SW480 (cell line): ENCODE measurements around the gene TMEM63C.
A peak's percentile ranks its signal among the peaks of the same experiment; 100 is the strongest.

ENCODE experiments used
- DNase-seq: peaks from one replicate; pipeline ENCODE4 v3.0.0-alpha.2; 2016; ENCODE audit warnings: low spot score

Gene TMEM63C

GRCh38 chr14:77259025-77259715 lies 77.6 kb downstream of the TMEM63C start:
- no peak for DNase-seq

DNA sequence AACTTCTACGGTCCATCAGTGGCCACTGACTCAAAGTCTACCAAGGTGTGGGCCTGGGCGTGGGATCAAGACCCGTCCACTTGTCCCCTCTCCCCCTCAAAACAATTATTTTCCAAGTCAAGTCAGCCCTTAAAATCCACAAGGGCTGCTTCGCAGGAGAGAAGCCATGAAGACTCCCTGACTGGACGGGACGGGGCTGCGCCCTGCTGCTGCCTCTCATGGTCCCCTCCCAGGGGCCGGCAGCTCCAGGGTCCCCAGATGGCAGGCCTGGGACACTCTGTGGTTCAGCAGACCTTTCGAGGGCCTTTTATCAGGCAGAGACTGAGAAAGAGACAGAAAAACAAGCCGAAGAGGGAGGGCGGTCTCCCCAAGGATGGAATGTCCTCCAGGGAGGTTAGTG lies 78.6 kb downstream of the TMEM63C start:
- DNase-seq = no peak

DNA sequence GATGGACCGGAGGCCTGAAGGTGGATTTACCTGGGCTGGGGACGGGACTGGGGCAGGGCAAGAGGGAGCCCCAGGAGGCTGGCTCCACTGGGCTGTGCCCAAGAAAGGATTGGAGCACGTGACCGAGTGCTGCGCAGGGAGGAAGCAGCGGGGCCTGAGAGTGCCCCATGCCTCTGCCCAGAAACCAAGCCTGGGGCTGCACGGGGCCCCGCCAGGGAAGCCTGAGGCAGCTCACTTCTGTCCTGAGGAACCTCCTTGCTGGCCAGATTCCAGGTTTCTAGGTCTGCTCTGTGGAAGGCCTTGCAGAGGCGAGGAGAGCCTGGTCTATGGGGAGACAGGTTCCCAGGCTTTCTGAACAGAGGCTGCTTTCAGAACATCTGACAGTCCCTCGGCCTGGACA lies 79.0 kb downstream of the TMEM63C start:
- no peak for DNase-seq

DNA sequence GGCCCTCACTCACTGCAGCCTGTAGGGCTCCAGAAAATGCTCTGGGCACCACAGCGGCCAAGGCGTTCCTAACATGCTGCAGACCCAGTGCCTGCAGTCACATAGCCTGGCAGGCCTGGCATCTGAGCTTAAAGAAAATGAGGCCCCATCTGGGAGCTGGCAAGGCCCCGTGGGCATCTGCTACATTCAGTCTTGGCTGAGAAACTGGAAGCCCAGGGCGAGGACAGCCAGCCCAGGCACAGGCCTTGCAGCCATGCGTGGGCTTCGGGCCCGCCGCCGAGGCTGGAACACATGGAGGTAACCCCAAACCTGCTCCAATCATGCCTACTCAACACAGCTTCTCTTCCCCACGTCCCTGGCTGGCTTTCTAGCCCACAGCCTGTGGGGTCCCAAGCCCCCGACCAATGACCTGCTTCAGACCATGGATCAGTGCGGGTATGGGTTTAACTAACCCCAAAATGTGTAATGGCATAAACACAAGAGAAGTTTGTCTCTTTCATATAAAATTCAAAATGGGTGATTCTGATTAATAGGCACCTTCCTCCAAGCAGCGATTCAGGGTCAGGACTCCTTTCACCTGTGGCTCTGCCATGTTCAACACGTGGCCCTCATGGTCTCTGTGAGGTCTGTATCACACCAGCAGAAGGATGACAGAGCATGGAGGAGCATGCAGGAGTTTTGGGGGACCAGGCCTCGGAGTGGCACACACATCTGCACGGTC lies 83.0 kb downstream of the TMEM63C start:
- no peak for DNase-seq

- no peak for DNase-seq
Measured at GRCh38 chr14:77265187-77265515, 83.6 kb downstream of the TMEM63C start.

- no peak for DNase-seq
Measured at GRCh38 chr14:77265561-77266335, 84.2 kb downstream of the TMEM63C start.

- no peak for DNase-seq
Measured at GRCh38 chr14:77266336-77266735, 84.7 kb downstream of the TMEM63C start.

DNA sequence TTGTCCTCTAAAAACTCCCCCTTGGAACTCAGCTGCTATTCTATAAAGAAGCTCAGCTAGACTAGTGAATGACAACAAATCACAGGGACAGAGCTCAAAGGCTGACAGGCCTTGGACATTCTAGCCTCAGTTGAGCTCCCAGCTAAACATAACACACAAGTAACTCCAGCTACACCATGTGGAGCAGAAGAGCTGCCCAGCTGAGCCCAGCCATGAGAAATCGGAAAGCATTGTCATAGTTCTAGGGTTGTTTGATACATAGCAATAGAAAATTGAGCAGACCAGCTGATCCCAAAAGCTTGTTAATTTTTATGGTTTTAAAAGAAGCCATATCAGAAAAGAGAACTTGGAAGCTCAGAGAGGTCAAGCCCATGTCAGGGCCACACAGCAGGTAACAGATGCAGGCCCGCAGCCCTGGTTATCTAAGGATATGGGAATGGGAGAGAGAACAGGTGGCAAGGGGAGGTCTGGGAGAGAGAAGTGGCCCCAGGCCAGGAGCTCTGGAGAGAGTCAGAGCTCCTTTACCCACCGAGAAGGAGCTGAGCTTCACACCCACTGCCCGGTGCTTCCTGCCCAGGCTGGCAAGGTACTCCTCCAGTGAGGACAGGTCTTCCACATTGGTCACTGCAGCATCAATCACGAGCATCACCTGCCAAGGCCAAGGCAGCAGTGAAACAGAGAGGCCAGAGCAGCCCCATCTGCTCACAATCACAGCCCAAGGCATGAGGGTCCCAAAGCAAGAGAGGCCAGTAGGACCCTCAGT lies 86.5 kb downstream of the TMEM63C start:
- DNase-seq = no peak

- peak; percentile 30 for DNase-seq
Measured at GRCh38 chr14:77268989-77269600, 87.5 kb downstream of the TMEM63C start.

DNA sequence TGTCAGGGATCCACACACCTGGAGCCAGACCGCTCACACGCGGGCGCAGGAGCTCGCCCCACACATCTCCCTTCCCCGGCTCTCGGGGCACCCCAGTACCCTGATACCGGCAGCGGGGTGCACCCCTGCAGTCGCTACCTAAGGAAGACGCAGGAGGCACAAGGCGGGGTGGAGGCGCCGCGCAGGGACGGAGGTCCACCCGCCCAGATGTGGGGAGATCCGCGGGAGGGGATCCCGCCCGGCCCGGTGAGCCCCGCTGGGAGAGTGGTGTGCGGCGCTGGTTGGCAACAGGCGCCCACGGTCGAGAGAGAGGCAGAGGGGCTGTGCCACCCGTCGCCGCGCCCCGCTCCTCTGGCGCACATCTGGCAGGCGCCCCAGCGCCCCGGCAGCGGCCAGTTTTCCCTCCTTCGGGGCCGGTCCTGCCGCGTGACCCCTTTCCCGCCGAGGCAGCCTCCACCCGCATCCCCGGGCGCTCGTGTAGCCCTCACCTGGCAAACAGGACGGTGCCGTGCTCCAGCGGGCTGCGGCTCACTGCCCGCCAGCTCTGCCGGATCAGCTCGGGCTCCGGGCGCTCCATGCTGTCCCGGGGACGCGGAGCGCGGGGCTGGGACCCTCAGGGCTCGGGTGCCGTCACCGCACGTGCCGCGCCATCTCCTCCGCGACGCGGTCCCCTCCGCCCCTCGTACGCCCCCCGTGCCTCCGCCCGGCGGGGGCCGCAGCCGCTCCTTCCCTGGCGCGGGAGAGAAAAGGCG lies 88.9 kb downstream of the TMEM63C start:
- DNase-seq = no peak

DNA sequence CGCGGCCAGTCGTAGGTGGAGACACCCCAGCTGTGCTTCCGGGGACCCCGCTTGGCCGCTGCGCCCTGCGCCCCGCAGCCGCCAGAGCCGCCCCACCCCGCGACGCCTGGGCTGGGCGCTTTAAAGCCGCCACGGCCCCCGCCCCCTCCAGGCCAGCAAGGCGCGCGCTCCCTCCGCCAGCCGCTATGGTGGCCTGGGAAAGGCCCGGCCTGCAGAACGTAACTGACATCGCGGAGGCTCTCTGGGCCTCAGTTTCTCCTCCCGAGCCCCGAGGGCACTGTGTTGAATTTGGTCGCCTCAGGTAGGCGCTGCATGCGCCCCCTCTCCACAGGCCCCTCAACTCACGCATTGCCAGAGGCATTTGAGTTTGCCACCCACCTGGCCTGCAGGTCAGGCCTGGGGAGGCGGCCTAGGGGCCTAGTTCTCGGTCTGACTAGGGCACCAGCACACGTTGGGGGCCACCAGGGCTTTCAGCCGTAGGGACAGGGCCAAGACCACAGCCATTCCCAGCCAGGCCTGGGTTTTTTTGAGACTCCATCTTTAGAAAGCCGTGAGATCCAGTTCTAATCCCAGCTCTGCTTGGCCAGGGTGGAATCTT lies 89.6 kb downstream of the TMEM63C start, which contains the start of gene NGB:
Gene NGB (minus strand): TSS at position 94 of the 598 bp plus-strand sequence. CDS start 269 bp downstream, outside the sequence.
- no peak for DNase-seq

GRCh38 chr14:77272261-77272660 lies 90.7 kb downstream of the TMEM63C start:
- DNase-seq = no peak

GRCh38 chr14:77273796-77274195 lies 92.2 kb downstream of the TMEM63C start:
- no peak for DNase-seq

- DNase-seq = no peak
Measured at GRCh38 chr14:77275041-77275580, 93.5 kb downstream of the TMEM63C start.

DNA sequence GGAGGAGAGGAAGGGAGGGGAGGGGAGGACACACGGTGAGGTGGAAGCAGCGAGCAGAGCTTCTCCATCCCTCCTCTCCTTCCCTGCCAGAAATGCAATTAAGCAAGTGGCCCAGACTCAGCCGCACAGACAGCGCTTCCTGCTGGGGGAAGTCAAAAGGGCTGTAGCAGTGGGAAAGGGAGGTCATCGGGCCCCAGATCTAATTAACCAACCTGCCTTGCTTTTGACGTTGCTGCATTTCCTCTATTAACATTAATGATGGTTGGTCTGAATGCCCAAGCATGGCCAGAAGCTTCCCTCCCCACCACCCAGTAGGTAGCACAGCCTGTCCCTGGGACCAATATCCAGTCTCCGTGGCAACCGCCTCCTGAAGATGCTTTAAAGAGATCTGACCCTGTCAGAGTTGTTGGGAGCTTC lies 94.0 kb downstream of the TMEM63C start:
- DNase-seq = no peak

- no peak for DNase-seq
Measured at GRCh38 chr14:77276295-77276935, 94.8 kb downstream of the TMEM63C start.

- no peak for DNase-seq
Measured at GRCh38 chr14:77276959-77277358, 95.4 kb downstream of the TMEM63C start.

- no peak for DNase-seq
Measured at GRCh38 chr14:77278461-77279230, 97.0 kb downstream of the TMEM63C start.

DNA sequence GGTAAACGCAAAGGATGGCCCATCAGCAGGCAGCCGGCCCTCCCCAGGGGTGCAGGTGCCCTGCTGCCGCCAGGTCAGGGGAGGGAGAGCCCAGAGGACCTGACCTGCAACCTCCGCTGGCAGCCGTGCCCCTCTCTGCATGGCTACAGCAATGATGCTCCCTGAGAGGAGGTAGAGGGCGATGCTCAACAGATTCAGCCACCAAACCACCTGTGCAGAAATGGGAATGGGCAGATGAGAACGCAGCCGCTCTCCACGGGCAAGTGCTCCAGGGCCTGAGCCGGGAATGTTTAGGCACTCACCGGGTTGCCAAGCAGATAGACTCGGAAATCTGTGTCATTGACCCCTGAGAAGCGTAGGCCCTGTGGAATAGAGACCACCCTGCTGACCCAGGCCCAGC lies 98.1 kb downstream of the TMEM63C start:
- no peak for DNase-seq
